GM18867 (cell line): ENCODE results near the gene CLPTM1L.
"Not testable (repeated sequence)": the region's sequence is repeated elsewhere in the genome, so short reads cannot be mapped to it uniquely, and the experiment has no call there.

Experiments used
- ATAC-seq: cut with Tn5 transposase; IDR thresholded peaks from one replicate; pipeline ENCODE4 v1.9.1; 2021; ENCODE audit warnings: mild to moderate bottlenecking, moderate library complexity; ENCODE audit not compliant: unreplicated experiment

CLPTM1L gene

DNA sequence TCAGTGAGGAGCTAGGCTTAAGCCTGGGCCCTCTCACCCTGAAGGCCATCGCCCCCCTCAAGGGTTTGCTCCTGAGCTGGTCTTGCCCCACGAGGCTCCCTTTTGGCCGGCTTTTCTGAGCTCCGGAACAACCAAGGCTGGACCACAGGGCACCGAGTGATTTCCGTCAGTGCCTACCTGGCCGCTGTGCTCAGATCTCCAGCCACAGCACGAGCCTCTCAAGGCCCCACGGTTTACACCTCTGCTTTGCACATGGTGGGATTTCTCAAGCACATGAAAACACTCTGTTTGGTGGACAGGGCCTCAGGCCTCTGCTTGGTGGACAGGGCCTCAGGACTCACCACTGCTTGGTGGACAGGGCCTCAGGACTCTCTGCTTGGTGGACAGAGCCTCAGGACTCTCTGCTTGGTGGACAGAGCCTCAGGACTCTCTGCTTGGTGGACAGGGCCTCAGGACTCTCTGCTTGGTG, 15.8 kb downstream of the CLPTM1L start:
- no peak for ATAC-seq

DNA sequence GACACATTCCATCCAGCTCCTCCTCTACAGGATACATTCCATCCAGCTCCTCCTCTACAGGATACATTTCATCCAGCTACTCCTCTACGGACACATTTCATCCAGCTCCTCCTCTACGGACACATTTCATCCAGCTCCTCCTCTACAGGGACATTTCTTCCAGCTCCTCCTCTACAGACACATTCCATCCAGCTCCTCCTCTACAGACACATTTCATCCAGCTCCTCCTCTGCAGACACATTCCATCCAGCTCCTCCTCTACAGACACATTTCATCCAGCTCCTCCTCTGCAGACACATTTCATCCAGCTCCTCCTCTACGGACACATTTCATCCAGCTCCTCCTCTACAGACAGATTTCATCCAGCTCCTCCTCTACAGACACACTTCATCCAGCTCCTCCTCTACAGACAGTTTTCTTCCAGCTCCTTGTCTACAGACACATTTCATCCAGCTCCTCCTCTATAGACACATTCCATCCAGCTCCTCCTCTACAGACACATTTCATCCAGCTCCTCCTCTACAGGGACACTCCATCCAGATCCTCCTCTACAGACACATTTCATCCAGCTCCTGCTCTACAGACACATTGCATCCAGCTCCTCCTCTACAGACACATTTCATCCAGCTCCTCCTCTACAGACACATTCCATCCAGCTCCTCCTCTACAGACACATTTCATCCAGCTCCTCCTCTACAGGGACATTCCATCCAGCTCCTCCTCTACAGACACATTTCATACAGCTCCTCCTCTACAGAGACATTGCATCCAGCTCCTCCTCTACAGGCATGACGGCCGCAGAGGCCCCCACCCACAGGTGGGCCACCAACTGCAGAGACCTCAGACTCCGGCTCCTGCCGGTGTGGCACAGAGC, 16.4 kb downstream of the CLPTM1L start:
- ATAC-seq, result not testable (repeated sequence)

DNA sequence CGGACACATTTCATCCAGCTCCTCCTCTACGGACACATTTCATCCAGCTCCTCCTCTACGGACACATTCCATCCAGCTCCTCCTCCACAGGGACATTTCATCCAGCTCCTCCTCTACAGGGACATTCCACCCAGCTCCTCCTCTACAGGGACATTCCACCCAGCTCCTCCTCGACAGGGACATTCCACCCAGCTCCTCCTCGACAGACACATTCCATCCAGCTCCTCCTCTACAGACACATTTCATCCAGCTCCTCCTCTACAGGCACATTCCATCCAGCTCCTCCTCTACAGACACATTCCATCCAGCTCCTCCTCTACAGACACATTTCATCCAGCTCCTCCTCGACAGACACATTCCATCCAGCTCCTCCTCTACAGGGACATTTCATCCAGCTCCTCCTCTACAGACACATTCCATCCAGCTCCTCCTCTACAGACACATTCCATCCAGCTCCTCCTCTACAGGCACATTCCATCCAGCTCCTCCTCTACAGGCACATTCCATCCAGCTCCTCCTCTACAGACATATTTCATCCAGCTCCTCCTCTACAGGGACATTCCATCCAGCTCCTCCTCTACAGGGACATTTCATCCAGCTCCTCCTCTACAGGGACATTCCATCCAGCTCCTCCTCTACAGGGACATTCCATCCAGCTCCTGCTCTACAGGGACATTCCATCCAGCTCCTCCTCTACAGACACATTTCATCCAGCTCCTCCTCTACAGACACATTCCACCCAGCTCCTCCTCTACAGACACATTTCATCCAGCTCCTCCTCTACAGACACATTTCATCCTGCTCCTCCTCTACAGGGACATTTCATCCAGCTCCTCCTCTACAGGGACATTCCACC, 17.8 kb downstream of the CLPTM1L start:
- ATAC-seq, result not testable (repeated sequence)

DNA sequence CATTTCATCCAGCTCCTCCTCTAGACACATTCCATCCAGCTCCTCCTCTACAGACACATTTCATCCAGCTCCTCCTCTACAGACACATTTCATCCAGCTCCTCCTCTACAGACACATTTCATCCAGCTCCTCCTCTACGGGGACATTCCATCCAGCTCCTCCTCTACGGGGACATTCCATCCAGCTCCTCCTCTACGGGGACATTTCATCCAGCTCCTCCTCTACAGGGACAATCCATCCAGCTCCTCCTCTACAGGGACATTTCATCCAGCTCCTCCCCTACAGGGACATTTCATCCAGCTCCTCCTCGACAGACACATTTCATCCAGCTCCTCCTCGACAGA, 18.4 kb downstream of the CLPTM1L start:
- ATAC-seq, result not testable (repeated sequence)

DNA sequence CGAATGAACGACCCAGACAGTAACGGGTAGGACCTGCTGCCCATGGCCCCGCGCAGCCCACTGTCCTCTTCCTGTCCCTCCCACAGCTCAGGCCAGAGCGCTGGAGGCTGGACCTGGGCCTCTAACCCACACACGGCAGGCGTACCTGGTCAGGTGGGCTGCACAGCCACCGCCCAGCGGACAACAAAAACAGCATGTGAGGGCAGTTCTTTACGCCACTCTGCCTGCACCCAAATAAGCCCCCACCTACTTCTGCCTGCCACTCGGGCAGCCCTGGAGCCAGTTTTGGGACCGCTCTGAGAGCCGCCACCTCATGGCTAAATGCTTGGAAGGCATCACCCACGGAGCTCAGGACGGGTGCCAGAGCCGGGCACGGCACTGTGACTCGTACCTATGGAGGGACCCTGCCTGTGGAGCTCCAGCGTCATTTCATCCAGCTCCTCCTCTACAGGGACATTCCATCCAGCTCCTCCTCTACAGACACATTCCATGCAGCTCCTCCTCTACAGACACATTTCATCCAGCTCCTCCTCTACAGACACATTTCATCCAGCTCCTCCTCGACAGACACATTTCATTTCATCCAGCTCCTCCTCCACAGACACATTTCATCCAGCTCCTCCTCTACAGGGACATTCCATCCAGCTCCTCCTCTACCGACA, 18.9 kb downstream of the CLPTM1L start:
- ATAC-seq, result no peak

DNA sequence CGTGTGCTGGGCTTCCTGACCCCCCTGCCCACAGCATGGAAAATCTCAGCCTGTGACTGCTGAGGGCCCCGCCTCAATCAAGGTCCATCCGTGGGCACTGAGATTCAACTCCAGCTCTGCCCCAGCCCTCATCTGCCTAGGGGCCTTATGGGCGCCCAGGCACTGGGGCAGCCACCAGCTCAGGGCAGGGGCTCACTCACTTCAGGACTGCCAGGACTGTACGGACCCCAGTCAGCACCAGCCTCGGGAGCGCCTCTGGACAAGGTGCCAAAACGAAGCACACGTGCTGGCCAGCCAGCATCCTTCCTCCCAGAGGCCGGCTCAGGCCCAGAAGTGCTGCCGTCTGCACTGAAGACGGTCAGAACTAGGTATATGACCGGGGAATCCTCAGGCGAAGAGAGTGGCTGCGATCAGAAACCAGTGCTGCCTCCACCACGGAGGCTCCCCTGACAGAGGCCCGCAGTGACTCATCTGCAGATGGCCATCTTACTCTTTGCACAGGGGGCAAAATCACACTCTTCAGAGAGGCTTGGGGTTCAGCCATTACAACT, 19.6 kb downstream of the CLPTM1L start:
- no peak for ATAC-seq

DNA sequence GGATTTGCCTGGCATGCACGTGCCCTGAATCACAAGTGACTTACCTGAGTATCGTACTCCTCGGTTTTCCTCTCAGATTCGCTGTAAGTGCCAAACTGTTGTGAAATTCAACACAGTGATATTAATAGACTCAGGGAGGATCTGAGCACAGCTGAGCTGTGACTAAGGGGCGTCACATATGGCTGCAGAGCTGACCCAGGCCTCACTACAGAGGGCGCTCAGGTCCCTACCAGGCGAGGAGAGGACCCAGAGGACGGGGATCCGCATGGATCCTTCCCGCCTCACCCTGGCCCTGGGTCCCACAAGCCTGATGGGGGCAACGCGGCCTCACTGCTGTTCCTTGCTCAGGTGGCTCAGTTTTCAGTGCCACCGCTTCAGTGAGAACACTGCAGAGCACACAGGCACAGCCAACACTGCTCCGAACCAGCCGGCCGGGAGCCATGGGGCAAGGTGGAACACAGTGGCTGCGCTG, 20.1 kb downstream of the CLPTM1L start:
- ATAC-seq, result no peak

DNA sequence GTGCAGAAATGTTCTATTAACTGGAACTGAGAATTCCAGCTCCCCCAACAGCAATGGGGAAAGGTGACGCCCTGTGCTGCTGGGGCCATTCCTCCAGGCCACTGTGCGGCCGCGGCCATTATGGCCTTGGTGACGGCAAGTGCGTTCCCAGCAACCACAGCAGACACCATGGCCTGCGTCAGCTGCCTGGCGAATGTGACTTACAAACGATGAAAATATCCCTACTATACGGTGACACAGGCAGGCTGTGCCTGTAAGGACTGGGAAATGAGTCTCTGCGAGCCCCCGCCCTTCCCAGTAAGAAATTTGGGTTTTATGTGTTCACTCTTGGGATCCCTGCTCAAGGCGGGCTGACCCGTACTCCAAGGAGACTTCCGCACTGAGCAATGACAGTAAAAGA, 20.6 kb downstream of the CLPTM1L start:
- ATAC-seq, result no peak

DNA sequence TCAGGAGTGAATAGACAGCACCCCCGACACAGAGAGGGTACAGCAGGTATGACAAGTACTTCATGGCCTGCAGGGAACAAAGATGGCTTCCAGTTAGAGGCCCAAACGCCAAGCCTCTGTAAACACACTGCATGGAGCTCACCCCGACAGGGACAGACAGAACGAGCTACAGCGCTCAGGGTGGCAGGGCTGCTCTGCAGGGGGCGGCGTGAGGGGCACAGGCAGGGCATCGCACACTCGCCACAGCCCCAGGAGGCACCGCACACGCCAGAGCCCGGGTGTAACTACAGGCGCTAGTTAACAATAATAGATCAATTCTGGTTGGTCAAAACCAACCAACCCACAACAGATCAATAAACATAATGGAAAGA, 21.1 kb downstream of the CLPTM1L start:
- ATAC-seq, result no peak

DNA sequence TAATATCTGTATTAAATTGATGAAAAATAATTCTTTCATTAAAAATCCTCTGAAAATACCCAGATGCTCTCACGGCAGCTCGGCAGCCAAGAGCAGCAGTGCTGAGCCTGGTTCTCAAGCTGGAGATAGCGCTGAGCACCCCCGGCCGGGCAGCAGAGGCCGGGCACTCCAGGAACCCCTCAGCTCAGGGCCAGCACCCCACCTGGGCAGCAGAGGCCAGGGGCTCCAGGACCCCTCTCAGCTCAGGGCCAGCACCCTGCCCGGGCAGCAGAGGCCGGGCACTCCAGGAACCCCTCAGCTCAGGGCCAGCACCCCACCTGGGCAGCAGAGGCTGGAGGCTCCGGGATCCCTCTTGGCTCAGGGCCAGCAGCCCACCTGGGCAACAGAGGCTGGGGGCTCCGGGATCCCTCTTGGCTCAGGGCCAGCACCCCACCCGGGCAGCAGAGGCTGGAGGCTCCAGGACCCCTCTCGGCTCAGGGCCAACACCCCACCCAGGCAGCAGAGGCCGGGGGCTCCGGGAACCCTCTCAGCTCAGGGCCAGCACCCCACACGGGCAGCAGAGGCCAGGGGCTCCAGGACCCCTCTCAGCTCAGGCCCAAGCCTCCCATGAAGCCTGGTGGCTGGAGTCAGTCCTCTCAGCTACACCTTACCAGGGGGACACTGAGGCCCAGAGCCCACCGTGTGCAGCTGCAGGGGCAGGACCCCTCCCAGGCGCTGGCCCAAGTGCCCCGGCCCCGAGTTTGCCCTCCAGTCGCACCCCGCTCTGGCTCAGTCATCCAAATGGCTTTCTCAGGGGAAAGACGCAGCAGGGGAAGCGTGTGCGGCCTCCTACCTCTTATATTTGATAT, 21.7 kb downstream of the CLPTM1L start:
- no peak for ATAC-seq

DNA sequence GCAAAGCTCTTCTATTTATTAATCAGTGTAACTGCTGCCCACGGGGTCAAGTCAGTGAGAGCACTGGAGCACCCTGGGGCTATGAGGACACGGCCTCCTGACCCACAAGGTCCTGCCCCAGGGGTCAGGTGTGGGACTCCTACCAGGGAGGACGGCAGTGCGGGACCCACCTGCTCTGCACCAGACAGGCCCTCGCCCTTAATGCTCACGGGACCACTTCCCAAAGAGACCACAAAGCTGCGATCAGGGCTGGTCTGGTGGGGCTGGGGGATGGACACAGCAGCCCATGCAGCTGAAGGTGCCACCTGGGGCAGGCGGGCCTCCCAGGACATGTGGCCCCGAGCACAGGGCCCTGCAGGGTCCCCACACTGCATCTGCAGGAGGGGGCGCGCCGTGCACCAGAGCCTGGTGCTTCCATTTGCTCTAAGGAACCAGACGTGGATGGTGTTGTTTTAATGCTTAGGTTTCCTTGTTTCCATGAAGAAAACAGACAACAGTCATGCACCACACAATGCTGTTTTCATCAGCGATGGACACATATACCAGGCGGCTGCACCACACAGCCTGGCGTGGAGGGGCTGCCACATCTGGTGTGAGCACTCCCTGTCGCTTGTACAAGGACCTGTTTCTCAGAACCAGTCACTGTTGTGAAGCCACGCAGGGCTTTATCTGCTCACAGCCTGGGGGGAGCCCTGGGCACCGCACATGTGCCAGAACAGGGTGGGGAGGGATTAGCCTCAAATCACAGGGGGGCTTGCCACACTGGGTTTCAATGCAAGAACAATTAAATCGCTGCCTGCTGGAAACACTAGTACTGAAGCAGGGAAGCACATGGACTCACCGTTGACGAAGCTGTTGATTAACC, 22.6 kb downstream of the CLPTM1L start:
- no peak for ATAC-seq

DNA sequence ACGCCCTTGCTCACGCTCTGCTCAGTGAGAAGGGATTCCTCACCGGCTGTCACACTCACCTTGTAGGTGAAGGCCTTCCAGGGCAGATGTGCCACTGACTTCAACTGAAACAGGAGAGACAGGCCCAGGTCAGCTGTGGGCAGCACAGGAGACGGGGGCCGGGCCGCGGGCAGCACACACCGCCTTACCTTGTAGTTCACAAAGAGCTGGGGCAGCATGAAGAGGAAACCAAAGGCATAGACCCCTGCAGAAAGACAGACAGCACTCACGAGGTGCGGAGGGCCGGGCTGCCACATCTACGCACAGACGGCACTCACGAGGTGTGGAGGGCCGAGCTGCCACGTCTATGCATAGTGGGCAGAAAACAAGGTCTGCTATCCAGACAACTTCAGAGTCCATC, 23.3 kb downstream of the CLPTM1L start:
- no peak for ATAC-seq

DNA sequence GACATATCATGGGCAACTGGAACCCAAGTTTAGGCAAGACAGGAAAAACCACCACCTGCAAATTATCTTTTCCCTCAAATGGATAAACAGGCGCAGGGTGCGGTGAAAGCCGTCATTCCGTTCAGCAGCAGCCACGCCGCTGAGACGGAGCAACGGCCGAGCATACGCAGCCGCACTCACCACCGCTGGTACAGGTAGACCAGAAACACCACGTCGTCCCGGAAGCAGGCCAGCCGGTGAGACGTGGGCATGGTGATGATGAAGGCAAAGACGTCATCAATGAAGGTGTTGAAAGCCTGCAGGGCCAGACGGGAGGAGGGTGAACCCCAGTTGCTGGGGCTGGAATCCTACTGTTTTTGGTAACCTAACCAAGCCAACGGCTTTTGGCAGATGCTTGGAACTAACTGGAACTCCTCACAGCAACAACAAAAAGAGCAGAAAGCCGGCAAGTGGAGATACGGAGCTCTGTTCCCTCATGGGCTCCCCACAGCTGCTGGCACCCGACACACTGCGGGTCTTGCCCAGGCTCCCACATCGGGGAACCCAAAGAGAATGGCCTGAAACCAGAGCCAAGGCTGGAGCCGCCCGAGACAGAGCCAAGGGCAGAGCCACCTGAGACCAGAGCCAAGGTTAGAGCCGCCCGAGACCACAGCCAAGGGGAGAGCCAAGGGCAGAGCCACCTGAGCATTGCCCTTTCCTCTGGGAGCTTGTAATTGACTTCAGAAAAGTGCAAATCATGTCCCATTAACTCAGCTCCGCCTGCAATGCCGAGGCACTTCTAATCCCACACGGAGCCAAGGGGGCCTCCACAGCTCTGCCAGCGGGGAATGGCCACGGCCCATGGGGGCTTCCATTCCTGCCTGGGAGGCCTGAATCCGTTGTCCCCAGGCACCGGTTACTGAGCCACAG, 24.2 kb downstream of the CLPTM1L start:
- no peak for ATAC-seq

DNA sequence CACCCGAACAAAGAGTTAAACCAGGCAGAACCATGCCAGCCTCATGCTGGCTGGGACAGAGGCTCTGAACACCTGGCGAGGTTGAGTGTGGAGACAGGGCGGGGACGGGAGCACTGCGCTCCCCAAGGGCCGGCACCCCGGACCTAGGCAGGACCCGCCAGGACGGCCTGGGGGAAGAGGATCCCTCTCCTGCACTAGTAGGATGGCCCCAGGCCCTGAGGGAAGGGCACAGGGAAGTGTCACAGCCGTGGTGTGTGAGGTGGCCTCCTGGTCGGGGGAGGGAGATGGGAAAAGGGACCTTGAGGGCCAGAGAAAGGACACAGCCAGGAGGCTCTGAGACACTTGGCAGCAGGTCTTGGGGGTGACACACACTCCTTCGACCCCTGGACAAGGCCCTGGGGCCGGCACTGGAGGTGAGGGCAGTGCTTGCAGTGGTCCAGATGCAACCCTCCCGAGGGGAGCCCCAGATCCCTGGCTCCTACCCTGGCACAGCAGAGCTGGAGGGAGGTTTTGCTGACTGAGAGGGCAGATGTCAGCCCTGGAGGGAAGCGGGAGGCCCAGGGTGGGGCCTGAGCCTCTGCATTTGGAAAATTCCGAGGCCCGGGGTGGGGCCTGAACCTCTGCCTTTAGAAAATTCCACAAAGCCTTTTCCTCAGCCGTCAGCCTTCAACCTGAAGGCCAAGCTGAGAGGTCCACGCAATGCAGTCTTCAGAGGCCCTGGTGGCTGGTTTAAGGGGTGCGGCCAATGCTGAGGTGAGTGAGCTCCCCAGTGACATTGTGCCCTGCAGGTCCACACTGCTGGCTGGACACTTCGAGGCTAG, 25.3 kb downstream of the CLPTM1L start:
- ATAC-seq, result no peak

DNA sequence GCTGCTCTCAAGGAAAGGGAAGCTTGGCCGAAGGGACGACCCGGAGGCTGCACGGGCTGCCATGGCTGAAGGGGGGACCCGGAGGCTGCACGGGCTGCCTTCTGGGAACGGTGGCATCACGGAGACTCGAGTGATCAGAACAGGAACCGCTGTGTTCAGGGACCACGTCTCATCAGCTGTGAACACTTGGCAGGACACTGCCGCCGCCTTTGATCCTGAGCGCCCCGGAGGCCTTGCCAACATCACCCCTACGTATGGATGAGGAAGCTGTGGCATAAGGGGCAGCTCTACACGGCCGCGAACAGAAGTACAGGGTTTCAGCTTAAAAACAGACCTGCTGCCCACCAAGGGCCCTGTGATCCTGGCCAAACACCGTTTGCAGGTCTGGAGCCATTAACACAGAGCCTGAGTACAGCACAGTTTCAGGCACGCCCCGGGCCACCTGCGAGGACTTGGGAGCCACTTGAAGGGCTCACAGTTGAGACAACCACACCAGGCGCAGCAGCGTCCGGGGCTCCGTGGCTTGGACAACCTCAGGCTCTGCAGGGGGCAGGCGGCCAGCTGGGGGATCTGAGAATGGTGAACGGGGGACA, 26.1 kb downstream of the CLPTM1L start:
- ATAC-seq, result no peak

DNA sequence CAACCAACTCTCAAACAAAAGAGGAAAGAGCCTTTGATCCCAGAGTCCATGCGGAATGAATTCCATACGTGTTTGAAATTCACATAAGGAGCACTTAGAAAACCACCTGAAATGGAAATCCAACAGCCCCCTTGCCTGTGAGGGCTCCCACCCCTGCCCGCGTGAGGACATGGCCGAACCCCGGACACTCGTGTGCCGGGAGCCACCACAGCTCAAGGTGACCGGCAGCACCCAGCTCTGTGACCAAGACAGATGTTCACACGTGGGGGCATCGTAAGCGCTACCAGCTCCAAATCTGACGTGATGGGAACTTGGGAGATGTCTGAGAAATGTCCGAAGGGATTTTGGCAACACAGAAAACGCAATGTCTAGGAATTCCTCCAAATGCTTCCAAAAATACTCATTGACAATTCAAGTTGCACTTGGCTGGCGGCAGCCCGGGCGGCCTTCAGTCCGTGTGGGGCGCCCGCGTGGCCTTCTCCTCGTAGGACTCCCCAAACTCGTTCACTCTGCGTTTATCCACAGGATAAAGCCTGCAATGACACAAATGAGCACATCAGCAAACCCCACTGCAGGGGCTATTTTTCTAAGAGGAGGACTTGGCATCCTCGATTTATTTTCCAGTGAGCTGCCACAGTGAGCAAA, 26.9 kb downstream of the CLPTM1L start:
- ATAC-seq, result no peak
